LNCaP clone FGC (cell line): ENCODE data around the gene PRKN.
"Not testable (repeated sequence)": the region's sequence is repeated elsewhere in the genome, so short reads cannot be mapped to it uniquely, and the experiment has no call there.

ENCODE experiments used
- DNase-seq: peaks from one replicate; pipeline ENCODE4 v3.0.0-alpha.2; 2011; ENCODE audit warnings: low read depth
- H3K4me3 ChIP-seq: 2 replicates; pipeline ENCODE4 v1.5.1; 2011; ENCODE audit warnings: mild to moderate bottlenecking, low read depth, low read length, control low read depth
- TF ChIP-seq, protein P1 (sequence below): IDR thresholded peaks from 2 replicates; pipeline ENCODE4 v1.5.1; 2012; ENCODE audit warnings: mild to moderate bottlenecking; ENCODE audit not compliant: control insufficient read depth, insufficient read depth; ENCODE audit errors: extremely low read depth

PRKN gene

DNA sequence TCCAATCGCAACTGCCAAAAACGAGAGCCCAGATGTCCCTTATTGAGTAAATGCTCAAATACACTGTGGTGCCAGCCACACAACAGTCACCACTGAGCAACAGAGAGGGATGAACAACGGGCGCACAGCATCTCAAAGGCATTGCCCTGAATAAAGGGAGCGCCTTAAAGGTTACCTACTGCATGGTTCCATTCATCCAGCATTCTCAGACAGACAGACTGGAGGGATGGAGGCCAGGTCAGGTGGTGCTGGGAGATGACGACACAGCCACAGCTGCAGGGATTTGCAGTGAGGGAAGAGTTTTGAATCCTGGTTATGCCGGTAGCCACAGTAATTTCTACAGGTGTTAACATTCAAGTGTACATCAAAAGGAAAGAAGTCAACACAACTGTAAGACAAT, 838.2 kb downstream of the PRKN start:
- TF ChIP-seq, protein P1, sequence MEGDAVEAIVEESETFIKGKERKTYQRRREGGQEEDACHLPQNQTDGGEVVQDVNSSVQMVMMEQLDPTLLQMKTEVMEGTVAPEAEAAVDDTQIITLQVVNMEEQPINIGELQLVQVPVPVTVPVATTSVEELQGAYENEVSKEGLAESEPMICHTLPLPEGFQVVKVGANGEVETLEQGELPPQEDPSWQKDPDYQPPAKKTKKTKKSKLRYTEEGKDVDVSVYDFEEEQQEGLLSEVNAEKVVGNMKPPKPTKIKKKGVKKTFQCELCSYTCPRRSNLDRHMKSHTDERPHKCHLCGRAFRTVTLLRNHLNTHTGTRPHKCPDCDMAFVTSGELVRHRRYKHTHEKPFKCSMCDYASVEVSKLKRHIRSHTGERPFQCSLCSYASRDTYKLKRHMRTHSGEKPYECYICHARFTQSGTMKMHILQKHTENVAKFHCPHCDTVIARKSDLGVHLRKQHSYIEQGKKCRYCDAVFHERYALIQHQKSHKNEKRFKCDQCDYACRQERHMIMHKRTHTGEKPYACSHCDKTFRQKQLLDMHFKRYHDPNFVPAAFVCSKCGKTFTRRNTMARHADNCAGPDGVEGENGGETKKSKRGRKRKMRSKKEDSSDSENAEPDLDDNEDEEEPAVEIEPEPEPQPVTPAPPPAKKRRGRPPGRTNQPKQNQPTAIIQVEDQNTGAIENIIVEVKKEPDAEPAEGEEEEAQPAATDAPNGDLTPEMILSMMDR, result no peak
- no peak for DNase-seq
- H3K4me3 ChIP-seq, result no peak overlapping the region

DNA sequence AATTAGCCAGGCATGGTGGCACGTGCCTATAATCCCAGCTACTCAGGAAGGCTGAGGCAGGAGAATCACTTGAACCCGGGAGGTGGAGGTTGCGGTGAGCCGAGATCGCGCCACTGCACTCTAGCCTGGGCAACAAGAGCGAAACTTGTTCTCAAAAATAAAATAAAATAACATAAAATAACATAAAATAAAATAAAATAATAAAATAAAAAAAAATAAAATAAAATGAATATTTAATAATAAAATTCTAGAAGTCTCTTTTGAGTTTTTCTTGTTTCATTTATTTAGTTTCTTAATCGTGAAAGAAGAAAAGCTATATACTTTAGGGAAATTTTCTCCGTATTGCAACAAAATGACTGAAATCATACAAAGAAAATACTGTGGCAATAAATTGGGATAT, 841.0 kb downstream of the PRKN start:
- DNase-seq, result not testable (repeated sequence)

DNA sequence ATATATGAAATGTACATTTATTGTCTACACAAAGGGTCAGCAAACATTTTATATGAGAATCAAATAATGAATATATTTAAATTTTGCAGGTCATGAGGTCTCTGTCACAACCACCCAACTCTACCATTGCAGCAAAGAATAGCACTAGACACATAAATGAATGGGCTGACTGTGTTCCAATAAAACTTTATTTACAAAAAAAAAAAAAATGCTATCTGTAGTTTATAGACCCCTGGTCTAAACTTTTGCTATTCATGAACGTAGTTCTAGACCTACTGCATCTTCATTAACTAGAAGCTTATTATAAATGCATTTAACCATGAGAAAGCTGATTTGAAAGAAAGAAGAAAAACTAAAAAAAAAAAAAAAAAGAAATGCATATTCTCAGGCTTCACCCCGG, 842.8 kb downstream of the PRKN start:
- TF ChIP-seq, protein P1, result no peak
- H3K4me3 ChIP-seq, result no peak overlapping the region
- no peak for DNase-seq

More for the DNA sequence above, 841.0 kb downstream of the PRKN start:
- H3K4me3 ChIP-seq, result not testable (repeated sequence)

DNA sequence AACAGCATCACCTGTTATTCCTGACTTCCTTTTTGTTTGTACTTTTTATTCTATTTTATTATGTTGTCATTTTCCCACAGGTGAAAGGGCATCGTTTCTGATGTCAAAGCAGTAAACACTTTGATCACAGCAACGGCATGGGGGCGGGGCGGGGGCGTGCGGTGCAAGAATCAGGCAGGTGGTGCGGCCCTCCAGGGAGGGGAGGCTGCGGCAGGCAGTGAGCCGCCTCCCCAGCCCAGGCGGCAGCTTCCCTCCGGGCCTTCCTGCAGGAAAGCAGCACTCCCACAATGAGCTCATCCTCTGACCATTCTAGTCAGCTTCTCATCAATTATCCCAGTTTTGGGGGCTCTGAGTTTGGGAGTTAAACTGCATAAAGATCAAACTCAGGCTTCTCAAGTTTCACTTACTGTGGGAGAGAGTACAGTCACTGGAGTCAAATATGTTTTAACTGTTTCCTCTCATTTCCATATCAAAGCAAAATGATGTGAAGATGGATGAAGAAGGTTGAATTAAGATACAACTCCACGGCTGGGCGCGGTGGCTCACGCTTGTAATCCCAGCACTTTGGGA, 845.3 kb downstream of the PRKN start:
- TF ChIP-seq, protein P1, result no peak
- H3K4me3 ChIP-seq, result no peak overlapping the region
- no peak for DNase-seq

DNA sequence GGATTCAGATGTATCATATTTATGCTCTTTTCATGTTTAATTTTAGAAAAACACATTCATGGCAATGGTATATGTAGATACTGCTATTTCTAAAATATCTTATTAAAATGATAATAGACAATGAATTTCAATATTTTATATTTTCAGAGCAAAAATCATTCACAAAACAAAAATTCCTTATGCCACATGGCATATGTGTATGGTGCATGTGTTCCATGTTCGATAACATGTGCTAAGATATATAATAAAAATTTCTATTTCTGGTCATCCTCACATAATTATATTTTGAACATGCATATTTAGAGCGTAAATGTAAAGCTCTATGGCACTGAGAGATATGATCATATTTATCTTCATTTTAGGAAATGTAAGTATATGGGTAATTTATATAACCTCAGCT, 847.5 kb downstream of the PRKN start:
- TF ChIP-seq, protein P1, result no peak
- no peak for DNase-seq
- no peak overlapping the region for H3K4me3 ChIP-seq

DNA sequence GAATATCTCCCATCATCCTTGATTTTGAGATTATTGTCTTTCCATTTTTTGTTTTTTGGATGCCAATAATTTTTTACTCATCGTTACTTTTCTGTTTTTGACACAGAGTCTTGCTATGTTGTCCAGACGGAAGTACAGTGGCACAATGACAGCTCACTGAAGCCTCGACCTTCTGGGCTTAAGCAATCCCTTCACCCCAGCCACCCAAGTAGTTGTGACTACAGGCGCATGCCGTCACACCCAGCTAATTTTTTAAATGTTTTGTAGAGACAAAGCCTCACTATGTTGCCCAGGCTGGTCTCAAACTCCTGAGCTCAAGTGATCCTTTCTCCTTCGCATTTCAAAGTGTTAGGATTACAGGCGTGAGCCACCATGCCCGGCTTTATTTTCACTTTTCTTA, 851.3 kb downstream of the PRKN start:
- H3K4me3 ChIP-seq, result no peak overlapping the region
- TF ChIP-seq, protein P1, result no peak
- no peak for DNase-seq

DNA sequence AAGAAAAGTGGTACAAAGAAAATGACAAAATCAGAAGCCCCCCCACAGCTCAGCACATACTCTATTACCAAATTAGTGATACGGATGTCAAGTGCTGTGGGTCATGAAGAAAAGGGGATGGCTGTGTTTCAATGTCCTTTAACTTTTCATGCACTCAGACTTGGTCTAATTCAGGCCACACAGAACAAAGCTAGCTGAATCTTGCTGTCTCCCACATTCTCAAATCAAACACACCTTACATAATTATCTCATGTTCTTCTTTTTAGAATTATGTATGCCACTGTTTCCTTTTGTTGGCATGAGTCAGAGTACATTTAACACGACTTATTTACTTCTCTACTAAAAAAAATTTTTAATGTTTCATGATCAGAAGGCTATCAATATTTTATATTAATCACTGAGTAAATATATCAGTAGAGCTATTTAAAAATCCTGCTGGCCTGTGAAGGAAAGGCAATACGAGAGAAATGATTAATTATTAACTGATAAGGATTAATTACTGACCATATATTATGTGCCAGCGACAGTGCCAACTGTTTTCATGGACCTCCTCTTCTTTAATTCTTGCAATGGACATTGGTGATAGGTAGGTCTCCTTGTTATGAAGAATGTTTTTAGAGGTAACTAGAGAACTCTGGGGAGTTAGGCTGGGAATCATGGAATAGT, 857.2 kb downstream of the PRKN start:
- H3K4me3 ChIP-seq, result no peak overlapping the region
- TF ChIP-seq, protein P1, result no peak
- DNase-seq, result no peak
